Mucosa of descending colon (tissue), 3 donors: ENCODE results near the gene NRM. TPM values are rescaled to one million over a fixed set of nuclear protein-coding genes. Genes with fewer than 3 reads are reported as not detected.
"Not testable (repeated sequence)": the region's sequence is repeated elsewhere in the genome, so short reads cannot be mapped to it uniquely, and the experiment has no call there.

Source experiments
- ATAC-seq: fragments of 200-7000 bp; cut with Tn5 transposase; one replicate; pipeline ENCODE4 v1.9.1; 2020; ENCODE audit warnings: mild to moderate bottlenecking, moderate library complexity
- DNase-seq, 3 donors: peaks; one replicate each; pipeline ENCODE4 v3.0.0-alpha.2; 2020
- H3K36me3 ChIP-seq: fragments of 200-600 bp; one replicate; pipeline ENCODE4 v1.8.0; 2021; ENCODE audit warnings: low read depth, mild to moderate bottlenecking
- H3K4me1 ChIP-seq: fragments of 200-600 bp; one replicate; pipeline ENCODE4 v1.8.0; 2021; ENCODE audit warnings: low read depth, mild to moderate bottlenecking
- H3K4me3 ChIP-seq: fragments of 200-600 bp; one replicate; pipeline ENCODE4 v1.8.0; 2021; ENCODE audit warnings: mild to moderate bottlenecking
- H3K9me3 ChIP-seq: fragments of 200-600 bp; one replicate; pipeline ENCODE4 v1.8.0; 2021; ENCODE audit warnings: mild to moderate bottlenecking
- CTCF ChIP-seq: fragments of 200-600 bp; IDR thresholded peaks from one replicate; pipeline ENCODE4 v1.8.0; 2022; ENCODE audit warnings: antibody characterized with exemption, mild to moderate bottlenecking
- intact Hi-C, 2 donors: fragments of 100-400 bp; cut with DNase I in 1 of 2; cut with micrococcal nuclease in 1 of 2; formaldehyde crosslinking; loops; one replicate each; pipeline versions ENCODE4 v1.11.0 to v1.11.1; 2022; cut with DNase I, micrococcal nuclease
- total RNA-seq, 3 donors: library from RNA; stranded (reverse); fragmentation: NEBNext Ultra II Directional in 2 of 3; extraction: Animal tissue kit (Norgen Biotek cat#: 25700) in 2 of 3; gene quantifications; one replicate each; pipeline versions ENCODE4 v1.2.1 to v1.2.4, GENCODE V29; 2021 to 2023
- donor health status: DM: no; HTN: no; CAD: no; lungs with moderate emphysema.
- donor health status: DM: no; HTN: no; CAD: no.
- donor health status: DM: no; HTN: yes; CAD: no.

Gene NRM
- total RNA-seq, 3 donors from 2014 or later, result 4.3 to 10.2 (median 6.1) TPM

DNA sequence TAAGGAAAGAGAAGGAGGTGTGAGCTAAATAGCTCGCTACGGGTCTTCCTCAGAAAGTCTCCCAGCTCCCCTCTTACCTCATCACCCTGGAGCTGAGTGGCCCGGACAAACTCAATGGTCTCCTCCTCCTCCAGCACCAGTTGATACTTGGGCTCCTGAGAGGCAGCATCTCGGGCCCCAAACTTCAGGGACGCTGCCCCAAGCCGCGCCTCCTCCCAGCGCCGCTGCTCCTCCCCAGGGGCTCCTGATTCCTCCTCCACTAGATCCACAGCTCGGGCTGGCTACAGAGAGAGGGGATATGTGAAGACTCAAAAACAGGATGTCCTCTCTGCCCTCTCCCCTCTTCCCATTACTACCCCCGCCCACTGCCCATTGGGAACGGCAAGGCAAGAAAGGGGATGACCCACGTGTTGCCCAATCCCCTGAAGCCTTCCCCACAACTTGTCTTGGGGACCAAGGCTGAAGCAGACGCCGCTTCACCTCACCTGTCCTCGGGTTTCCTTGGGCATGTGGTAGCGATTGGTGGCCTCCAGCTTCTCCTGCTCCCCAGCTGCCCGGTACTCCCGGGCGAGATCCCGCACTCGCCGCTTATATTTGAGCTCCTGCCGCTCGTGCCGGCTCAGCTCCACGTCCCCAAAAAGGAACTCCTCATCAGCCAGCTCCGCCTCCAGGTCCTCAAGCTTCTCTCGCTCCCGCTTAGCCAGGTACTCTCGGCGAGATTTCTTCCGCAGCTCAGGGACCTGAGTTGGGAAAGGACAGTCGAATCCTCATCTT, 25.6 kb downstream of the NRM start:
- Histone ChIP-seq H3K4me3 (no peak overlapping the region), H3K9me3 (no peaks in the 10 kb centered on the region), H3K4me1 (no peaks in the 10 kb centered on the region), H3K36me3 (peaks cover 20% of the 10 kb centered on the region)
- ATAC-seq (no peak), DNase-seq (no peak)
- no peak for TF ChIP-seq CTCF
- intact Hi-C loops, result no loop called here

DNA sequence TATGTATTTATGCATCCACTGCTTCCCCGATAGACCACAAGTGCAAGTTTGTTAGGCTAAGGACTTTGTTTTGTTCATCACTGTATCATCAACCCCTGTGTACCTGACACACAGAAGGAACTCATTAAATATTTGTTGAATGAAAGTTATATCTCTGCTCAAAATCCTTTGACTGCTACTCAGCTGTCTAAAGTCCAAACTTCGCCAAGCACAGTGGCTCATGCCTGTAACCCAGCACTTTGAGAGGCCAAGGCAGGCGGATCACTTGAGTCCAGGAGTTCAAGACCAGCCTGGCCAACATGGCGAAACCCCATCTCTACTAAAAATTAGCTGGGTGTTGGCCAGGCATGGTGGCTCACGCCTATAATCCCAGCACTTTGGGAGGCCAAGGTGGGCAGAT, 32.9 kb downstream of the NRM start:
- H3K4me3 ChIP-seq, DNase-seq, ATAC-seq, H3K4me1 ChIP-seq, intact Hi-C loops, H3K9me3 ChIP-seq: not testable (repeated sequence)
- peaks cover 12% of the 10 kb centered on the region for H3K36me3 ChIP-seq

DNA sequence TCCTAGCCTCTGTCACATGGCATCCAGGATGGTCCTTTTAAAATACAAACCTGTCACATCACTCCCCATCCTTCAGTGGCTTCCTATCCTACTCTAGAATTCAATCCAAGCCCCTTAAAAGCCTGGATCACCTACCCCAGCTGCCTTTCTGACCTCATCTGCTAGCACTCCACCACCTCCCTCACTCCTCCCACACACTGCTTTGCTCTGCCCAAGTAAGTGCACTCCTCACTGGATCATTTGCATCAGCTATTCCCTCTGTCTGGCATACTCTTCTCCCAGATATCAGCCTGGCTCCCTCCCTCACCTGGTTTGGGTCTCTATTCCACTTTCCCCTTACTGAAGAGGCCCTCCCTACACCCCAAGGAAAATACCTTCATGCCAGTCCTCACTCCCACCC, 33.3 kb downstream of the NRM start:
- no peak for TF ChIP-seq CTCF
- H3K4me1 ChIP-seq, result no peaks in the 10 kb centered on the region
- DNase-seq (no peak), ATAC-seq (no peak)
- no peak overlapping the region for H3K4me3 ChIP-seq
- H3K36me3 ChIP-seq, result peaks cover 11% of the 10 kb centered on the region
- intact Hi-C loops, result no loop called here
- no peaks in the 10 kb centered on the region for H3K9me3 ChIP-seq

- no peak for DNase-seq
- no peak for ATAC-seq
- Histone ChIP-seq H3K4me3 (no peak overlapping the region), H3K36me3 (peaks cover 11% of the 10 kb centered on the region), H3K9me3 (no peaks in the 10 kb centered on the region), H3K4me1 (no peaks in the 10 kb centered on the region)
- no peak for TF ChIP-seq CTCF
- intact Hi-C loops, result no loop called here
Measured at GRCh38 chr6:30656513-30656912, 34.3 kb downstream of the NRM start.

GRCh38 chr6:30655743-30656094, 35.1 kb downstream of the NRM start:
- TF ChIP-seq CTCF, result no peak
- DNase-seq, result no peak
- intact Hi-C loops, result no loop called here
- Histone ChIP-seq H3K9me3 (no peaks in the 10 kb centered on the region), H3K4me3 (no peak overlapping the region), H3K36me3 (peaks cover 4% of the 10 kb centered on the region), H3K4me1 (no peaks in the 10 kb centered on the region)
- no peak for ATAC-seq

GRCh38 chr6:30654798-30655742, 35.7 kb downstream of the NRM start:
- TF ChIP-seq CTCF, result no peak
- DNase-seq (no peak), ATAC-seq (no peak)
- Histone ChIP-seq H3K36me3 (peaks cover 4% of the 10 kb centered on the region), H3K4me1 (no peaks in the 10 kb centered on the region), H3K9me3 (no peaks in the 10 kb centered on the region), H3K4me3 (no peak overlapping the region)
- intact Hi-C loops, result no loop called here
